ENCODE data around the gene NTRK3.

GRCh38 chr15:87939848-87940457 lies 316.6 kb downstream of the NTRK3 start:
- no peak for TF ChIP-seq CTCF (conservative IDR thresholded peaks at IDR 0.05 in 1 of 2, IDR thresholded peaks at IDR 0.05 in 1 of 2; ENCODE audit: extremely low read depth in 1 of 2, insufficient read depth in 1 of 2, low read depth in 1 of 2, low read length in 2 of 2)
- TF ChIP-seq EZH2 (IDR thresholded peaks at IDR 0.05; ENCODE audit: borderline replicate concordance, low read length): no peak
